ENCODE results near the gene MCRIP2. TPM values are rescaled to one million over a fixed set of nuclear protein-coding genes. Genes with fewer than 3 reads are reported as not detected.

The MCRIP2 gene
- total and polyA plus RNA-seq, 9 donors: 0.98 to 42.3 (median 31.2) TPM

GRCh38 chr16:684961-685696 is 43.5 kb downstream of the MCRIP2 start:
- 89 to 92% (median 90%) methylated on average over 59 to 61 of the region's 61 CpGs for WGBS, 3 donors
- H3K27me3 ChIP-seq: no peaks in the 10 kb centered on the region

GRCh38 chr16:685967-686366 is 44.3 kb downstream of the MCRIP2 start:
- no peak overlapping the region for H3K4me3 ChIP-seq
- H3K36me3 ChIP-seq: no peaks in the 10 kb centered on the region
- WGBS, 3 donors: 60 to 75% (median 65%) methylated on average over 10 of the region's 10 CpGs
- H3K27ac ChIP-seq: no peak overlapping the region
- intact Hi-C loops (cut with DNase I): no loop called here
- H3K4me1 ChIP-seq (ENCODE audit: insufficient read depth): peaks cover 35% of the 10 kb centered on the region
- DNase-seq: peak; percentile 29 to 68 (median 57)
- H3K27me3 ChIP-seq: no peaks in the 10 kb centered on the region
- H3K9me3 ChIP-seq: no peaks in the 10 kb centered on the region
- TF ChIP-seq EP300 (IDR thresholded peaks at IDR 0.05) (no peak), CTCF (IDR thresholded peaks at IDR 0.05) (no peak), POLR2A (IDR thresholded peaks at IDR 0.05) (no peak)

More at GRCh38 chr16:684961-685696, 43.5 kb downstream of the MCRIP2 start:
- TF ChIP-seq EP300 (IDR thresholded peaks at IDR 0.05) (no peak), POLR2A (IDR thresholded peaks at IDR 0.05) (no peak), CTCF (IDR thresholded peaks at IDR 0.05) (no peak)
- no peaks in the 10 kb centered on the region for H3K9me3 ChIP-seq
- H3K36me3 ChIP-seq: no peaks in the 10 kb centered on the region
- peak; percentile 53 to 73 (median 68) for DNase-seq
- peaks cover 34% of the 10 kb centered on the region for H3K4me1 ChIP-seq (ENCODE audit: insufficient read depth)
- intact Hi-C loops (cut with DNase I): no loop called here
- no peak overlapping the region for H3K27ac ChIP-seq
- H3K4me3 ChIP-seq: peak overlapping the region; percentile 59

GRCh38 chr16:686459-687260 is 45.0 kb downstream of the MCRIP2 start:
- no peak overlapping the region for H3K4me3 ChIP-seq
- no peaks in the 10 kb centered on the region for H3K27me3 ChIP-seq
- no peak for TF ChIP-seq CTCF (IDR thresholded peaks at IDR 0.05)
- TF ChIP-seq POLR2A (IDR thresholded peaks at IDR 0.05): no peak
- TF ChIP-seq EP300 (IDR thresholded peaks at IDR 0.05): no peak
- H3K4me1 ChIP-seq (ENCODE audit: insufficient read depth): peaks cover 29% of the 10 kb centered on the region
- peak in 3 of 5 donors; percentile 26 to 50 (median 43) for DNase-seq
- H3K9me3 ChIP-seq: no peaks in the 10 kb centered on the region
- no peaks in the 10 kb centered on the region for H3K36me3 ChIP-seq
- H3K27ac ChIP-seq: no peak overlapping the region
- 88 to 91% (median 89%) methylated on average over 51 of the region's 51 CpGs for WGBS, 3 donors
- intact Hi-C loops (cut with DNase I): no loop called here

GRCh38 chr16:687499-687898 is 45.9 kb downstream of the MCRIP2 start:
- H3K36me3 ChIP-seq: no peaks in the 10 kb centered on the region
- no peaks in the 10 kb centered on the region for H3K9me3 ChIP-seq
- intact Hi-C loops (cut with DNase I): no loop called here
- peaks cover 28% of the 10 kb centered on the region for H3K4me1 ChIP-seq (ENCODE audit: insufficient read depth)
- no peak for DNase-seq
- H3K27ac ChIP-seq: no peak overlapping the region
- WGBS, 3 donors: 88 to 93% (median 92%) methylated on average over 19 of the region's 19 CpGs
- TF ChIP-seq POLR2A (IDR thresholded peaks at IDR 0.05) (no peak), EP300 (IDR thresholded peaks at IDR 0.05) (no peak), CTCF (IDR thresholded peaks at IDR 0.05) (no peak)
- H3K4me3 ChIP-seq: no peak overlapping the region
- H3K27me3 ChIP-seq: no peaks in the 10 kb centered on the region
